HepG2 (cell line): Measurements from ENCODE around the gene PARK7. TPM values are rescaled to one million over a fixed set of nuclear protein-coding genes. Genes with fewer than 3 reads are reported as not detected.

Experiments used
- ADNP ChIP-seq: sonication (generic); formaldehyde crosslinking; IDR thresholded peaks from 2 replicates; pipeline ENCODE4 v1.4.0; 2020; ENCODE audit warnings: missing genetic modification reagents
- AHR ChIP-seq: IDR thresholded peaks from 2 replicates; pipeline ENCODE4 v1.6.1; 2018; ENCODE audit warnings: missing genetic modification reagents, missing compliant biosample characterization
- ATF4 ChIP-seq, 2 experiments: fragments of 450-650 bp in 1 of 2; sonication (generic) in 1 of 2; formaldehyde crosslinking; IDR thresholded peaks; 2 replicates each; pipeline versions ENCODE4 v1.5.0 to v1.8.0; 2020 to 2022; ENCODE audit warnings: mild to moderate bottlenecking in 1 of 2, missing genetic modification reagents in 1 of 2
- BCL6 ChIP-seq: IDR thresholded peaks from 2 replicates; pipeline ENCODE4 v1.6.1; 2016; ENCODE audit warnings: missing genetic modification reagents, missing compliant biosample characterization
- CEBPZ ChIP-seq: IDR thresholded peaks from 2 replicates; pipeline ENCODE4 v1.6.1; 2012; ENCODE audit warnings: low read length, improper control_type of control experiment
- CENPBD1 ChIP-seq: sonication (generic); formaldehyde crosslinking; IDR thresholded peaks from 2 replicates; pipeline ENCODE4 v1.8.0; 2022; ENCODE audit warnings: missing genetic modification reagents, low read depth, mild to moderate bottlenecking, borderline replicate concordance
- EP300 ChIP-seq, 3 experiments: sonication (generic) in 1 of 3; formaldehyde crosslinking in 1 of 3; IDR thresholded peaks; 2 replicates each; pipeline versions ENCODE4 v1.5.1 to v1.6.1; 2011 to 2020; ENCODE audit warnings: low read depth in 2 of 3, low read length in 2 of 3, borderline replicate concordance in 1 of 3, improper control_type of control experiment in 1 of 3, mild to moderate bottlenecking in 1 of 3, missing genetic modification reagents in 1 of 3, moderate library complexity in 1 of 3
- FOSL1 ChIP-seq: sonication (generic); formaldehyde crosslinking; IDR thresholded peaks from 2 replicates; pipeline ENCODE4 v1.9.0; 2021; ENCODE audit warnings: missing genetic modification reagents, borderline replicate concordance
- GABPB1 ChIP-seq: IDR thresholded peaks from 2 replicates; pipeline ENCODE4 v1.6.1; 2016; ENCODE audit warnings: mild to moderate bottlenecking, missing genetic modification reagents, moderate library complexity, missing compliant biosample characterization
- MXD3 ChIP-seq: IDR thresholded peaks from 2 replicates; pipeline ENCODE4 v1.6.1; 2016; ENCODE audit warnings: mild to moderate bottlenecking, missing biosample characterization, missing genetic modification reagents
- NFYC ChIP-seq: IDR thresholded peaks from 2 replicates; pipeline ENCODE4 v1.6.1; 2016; ENCODE audit warnings: missing genetic modification reagents, missing compliant biosample characterization
- POGZ ChIP-seq: sonication (generic); formaldehyde crosslinking; IDR thresholded peaks from 2 replicates; pipeline ENCODE4 v1.4.0; 2020; ENCODE audit warnings: mild to moderate bottlenecking, missing genetic modification reagents
- PRDM4 ChIP-seq: sonication (generic); formaldehyde crosslinking; IDR thresholded peaks from 2 replicates; pipeline ENCODE4 v1.9.0; 2021; ENCODE audit warnings: missing genetic modification reagents, borderline replicate concordance
- RBM39 ChIP-seq: fragments of 200-400 bp; formaldehyde crosslinking; IDR thresholded peaks from one replicate; pipeline ENCODE4 v1.6.1; 2018; ENCODE audit warnings: antibody characterized with exemption, mild to moderate bottlenecking, low read depth, low read length; ENCODE audit not compliant: poor library complexity, severe bottlenecking
- SMARCC2 ChIP-seq: fragments of 450-650 bp; IDR thresholded peaks from 2 replicates; pipeline ENCODE4 v1.6.1; 2017; ENCODE audit warnings: antibody characterized with exemption, mild to moderate bottlenecking
- ZKSCAN5 ChIP-seq: sonication (generic); formaldehyde crosslinking; IDR thresholded peaks from 2 replicates; pipeline ENCODE4 v1.5.1; 2020; ENCODE audit warnings: mild to moderate bottlenecking, missing genetic modification reagents
- ZNF292 ChIP-seq: sonication (generic); formaldehyde crosslinking; IDR thresholded peaks from 2 replicates; pipeline ENCODE4 v1.8.1; 2022; ENCODE audit warnings: mild to moderate bottlenecking, low read depth, missing genetic modification reagents, borderline replicate concordance
- ZNF747 ChIP-seq: sonication (generic); formaldehyde crosslinking; IDR thresholded peaks from 2 replicates; pipeline ENCODE4 v1.8.1; 2023; ENCODE audit warnings: missing genetic modification reagents, mild to moderate bottlenecking, borderline replicate concordance
- ZSCAN21 ChIP-seq: sonication (generic); formaldehyde crosslinking; IDR thresholded peaks from 2 replicates; pipeline ENCODE4 v1.8.0; 2022; ENCODE audit warnings: mild to moderate bottlenecking, missing genetic modification reagents, moderate library complexity, borderline replicate concordance
- polyA plus RNA-seq, 8 experiments: library from polyadenylated mRNA; depleted of rRNA in 3 of 8; stranded (reverse) in 7 of 8; unstranded in 1 of 8; fragments of >200 nt; fragmentation: Illumina TruSeq in 4 of 8; extraction: Trizol in 4 of 8; gene quantifications; 2 replicates each; pipeline versions ENCODE4 v1.2.1 to v1.2.3, GENCODE V29; 2011 to 2016; ENCODE audit warnings: low read depth in 4 of 8, missing spikeins in 1 of 8, mixed read lengths in 1 of 8; ENCODE audit not compliant: insufficient read depth in 1 of 8
- total RNA-seq, 5 experiments: library from RNA; depleted of rRNA; stranded (reverse); fragments of >200 nt; fragmentation: Illumina TruSeq; extraction: Trizol; gene quantifications; 2 replicates each; pipeline ENCODE4 v1.2.3, GENCODE V29; 2016; ENCODE audit warnings: low read depth in 1 of 5

PARK7 gene
- total and polyA plus RNA-seq, 2 of the 13 experiments (the other 11 are each of a cell fraction or from before 2014, with no cell fraction given) = 212 to 296 TPM

GRCh38 chr1:7961216-7962013 lies at the start of gene PARK7 (continued):
- TF ChIP-seq NFYC (CRISPR knock-in tag) = no peak
- TF ChIP-seq EP300 (IDR thresholded peaks at IDR 0.05; ENCODE audit: low read depth in 2 of 2, low read length in 2 of 2) = no peak
- TF ChIP-seq EP300 (CRISPR knock-in tag; IDR thresholded peaks at IDR 0.05; ENCODE audit: borderline replicate concordance) = no peak
- TF ChIP-seq RBM39 = peak; percentile 26
- no peak for TF ChIP-seq PRDM4
- TF ChIP-seq ZNF292 (CRISPR knock-in tag) = peak; percentile 46; the same call in 1 of the 2 replicates
- TF ChIP-seq GABPB1 = peak; percentile 99
- peak; percentile 95 for TF ChIP-seq MXD3 (CRISPR knock-in tag)
- TF ChIP-seq POGZ (CRISPR knock-in tag) = peak; percentile 96
- peak; percentile 82; the same call in 1 of the 2 replicates for TF ChIP-seq ZNF747
- 0 out of 2 replicates have a peak, but pooled peaks have one; percentile 39 for TF ChIP-seq AHR (CRISPR knock-in tag)
- TF ChIP-seq ZKSCAN5 (CRISPR knock-in tag) = no peak
- TF ChIP-seq SMARCC2 = no peak
- TF ChIP-seq ADNP (CRISPR knock-in tag) = 0 out of 2 replicates have a peak, but pooled peaks have one; percentile 11
- TF ChIP-seq ZSCAN21 (CRISPR knock-in tag) = peak; percentile 96
- no peak; a peak in 1 of 4 replicates for TF ChIP-seq ATF4 (CRISPR knock-in tag; IDR thresholded peaks at IDR 0.05)
- TF ChIP-seq CENPBD1 = no peak; the same call in 1 of the 2 replicates
- TF ChIP-seq BCL6 (CRISPR knock-in tag) = peak; percentile 58
- no peak; the same call in 1 of the 2 replicates for TF ChIP-seq FOSL1 (CRISPR knock-in tag)
- TF ChIP-seq CEBPZ = no peak
